Measurements from ENCODE around the gene PRAMEF9.
"Not testable (repeated sequence)": the region's sequence is repeated elsewhere in the genome, so short reads cannot be mapped to it uniquely, and the experiment has no call there.

PRAMEF9 gene

GRCh38 chr1:13171548-13171947, at the start of gene PRAMEF9:
TSS of gene PRAMEF9 (plus strand) at chr1:13171848. CDS start at chr1:13175281, 3,433 bp downstream.
- not testable (repeated sequence) for H3K4me3 ChIP-seq (ENCODE audit: low read depth, low read length)

- not testable (repeated sequence) for H3K4me3 ChIP-seq (ENCODE audit: low read depth, low read length)
Observed at GRCh38 chr1:13155909-13156308, 15.7 kb upstream of the PRAMEF9 start, which contains the start of gene PRAMEF26. TSS of gene PRAMEF26 (minus strand) at chr1:13156009. CDS start at chr1:13153095, 2,914 bp downstream.

GRCh38 chr1:13165531-13165930, 6.1 kb upstream of the PRAMEF9 start, which contains the start of gene HNRNPCL4:
TSS of gene HNRNPCL4 (minus strand) at chr1:13165631. CDS start at chr1:13165467, 164 bp downstream.
- not testable (repeated sequence) for H3K4me3 ChIP-seq (ENCODE audit: low read depth, low read length)

- not testable (repeated sequence) for H3K4me3 ChIP-seq (ENCODE audit: low read depth, low read length)
Observed at GRCh38 chr1:13201309-13201708, 29.7 kb downstream of the PRAMEF9 start, which contains the start of gene PRAMEF13. TSS of gene PRAMEF13 (minus strand) at chr1:13201409. CDS start at chr1:13199589, 1,820 bp downstream.

- not testable (repeated sequence) for H3K4me3 ChIP-seq (ENCODE audit: low read depth, low read length)
Observed at GRCh38 chr1:13208712-13209111, 37.1 kb downstream of the PRAMEF9 start.

- H3K4me3 ChIP-seq (ENCODE audit: low read depth, low read length), result not testable (repeated sequence)
Observed at GRCh38 chr1:13216619-13217018, 45.0 kb downstream of the PRAMEF9 start.

GRCh38 chr1:13219203-13219602, 47.6 kb downstream of the PRAMEF9 start:
- not testable (repeated sequence) for H3K4me3 ChIP-seq (ENCODE audit: low read depth, low read length)

GRCh38 chr1:13222788-13223187, 51.1 kb downstream of the PRAMEF9 start:
- not testable (repeated sequence) for H3K4me3 ChIP-seq (ENCODE audit: low read depth, low read length)

GRCh38 chr1:13224480-13225060, 52.9 kb downstream of the PRAMEF9 start:
- TF ChIP-seq CTCF (IDR thresholded peaks at IDR 0.05; ENCODE audit: borderline replicate concordance, insufficient read depth, low read depth, low read length), result no peak

GRCh38 chr1:13225675-13226204, 54.1 kb downstream of the PRAMEF9 start, which contains the start of gene PRAMEF18:
TSS of gene PRAMEF18 (minus strand) at chr1:13226154. CDS start at chr1:13226106, 48 bp downstream.
- H3K4me3 ChIP-seq (ENCODE audit: low read depth, low read length), result not testable (repeated sequence)

More at GRCh38 chr1:13224480-13225060, 52.9 kb downstream of the PRAMEF9 start:
- no peak overlapping the region for H3K4me3 ChIP-seq (ENCODE audit: low read depth, low read length)

- H3K4me3 ChIP-seq (ENCODE audit: low read depth, low read length), result not testable (repeated sequence)
Observed at GRCh38 chr1:13227271-13228055, 55.8 kb downstream of the PRAMEF9 start.

- no peak overlapping the region for H3K4me3 ChIP-seq (ENCODE audit: low read depth, low read length)
Observed at GRCh38 chr1:13228343-13228781, 56.7 kb downstream of the PRAMEF9 start.

More at GRCh38 chr1:13228343-13228781, 56.7 kb downstream of the PRAMEF9 start:
- TF ChIP-seq CTCF (IDR thresholded peaks at IDR 0.05; ENCODE audit: borderline replicate concordance, insufficient read depth, low read depth, low read length), result peak; percentile 66; the same call in 1 of the 2 replicates

Data from GM12875 (cell line).